K562 (cell line): ENCODE data around the gene UTS2R. TPM values are rescaled to one million over a fixed set of nuclear protein-coding genes. Genes with fewer than 3 reads are reported as not detected.

Experiments used
- BRCA1 ChIP-seq, 2 experiments: fragments of 450-650 bp in 1 of 2; sonication (generic) in 1 of 2; formaldehyde crosslinking in 1 of 2; IDR thresholded peaks; 2 replicates each; pipeline versions ENCODE4 v1.5.0 to v1.6.1; 2017 to 2020; ENCODE audit warnings: mild to moderate bottlenecking in 1 of 2, missing genetic modification reagents in 1 of 2
- CTBP1 ChIP-seq: fragments of 450-650 bp; IDR thresholded peaks from 2 replicates; pipeline ENCODE4 v1.6.1; 2016; ENCODE audit warnings: borderline replicate concordance
- FUS ChIP-seq: fragments of 200-400 bp; formaldehyde crosslinking; optimal IDR thresholded peaks from 2 replicates; pipeline ENCODE3; 2017; ENCODE audit warnings: low read depth, low read length
- HDAC2 ChIP-seq: fragments of 450-650 bp; IDR thresholded peaks from 2 replicates; pipeline ENCODE4 v1.6.1; 2016; ENCODE audit warnings: mild to moderate bottlenecking
- KDM4B ChIP-seq, 2 experiments: fragments of 450-650 bp in 1 of 2; sonication (generic) in 1 of 2; IDR thresholded peaks; 2 replicates each; pipeline ENCODE4 v1.6.1; 2016 to 2017; ENCODE audit warnings: borderline replicate concordance in 2 of 2, antibody characterized with exemption in 1 of 2, low read depth in 1 of 2, mild to moderate bottlenecking in 1 of 2
- LCOR ChIP-seq: sonication (generic); formaldehyde crosslinking; IDR thresholded peaks from 2 replicates; pipeline ENCODE4 v1.8.0; 2022; ENCODE audit warnings: mild to moderate bottlenecking, missing genetic modification reagents
- MAFK ChIP-seq: IDR thresholded peaks from 2 replicates; pipeline ENCODE4 v1.6.1; 2011; ENCODE audit warnings: low read length, improper control_type of control experiment
- MBD2 ChIP-seq: sonication (generic); IDR thresholded peaks from 2 replicates; pipeline ENCODE4 v1.6.1; 2016; ENCODE audit warnings: low read depth, borderline replicate concordance
- MCM3 ChIP-seq: fragments of 450-650 bp; IDR thresholded peaks from 2 replicates; pipeline ENCODE4 v1.6.1; 2016
- POLR2AphosphoS2 ChIP-seq: IDR thresholded peaks from 2 replicates; pipeline ENCODE4 v1.6.1; 2012; ENCODE audit warnings: low read length, improper control_type of control experiment
- PREB ChIP-seq: sonication (generic); formaldehyde crosslinking; IDR thresholded peaks from 2 replicates; pipeline ENCODE4 v1.8.1; 2023; ENCODE audit warnings: mild to moderate bottlenecking, missing genetic modification reagents
- SAP30 ChIP-seq: fragments of 200-600 bp; sonication (generic); IDR thresholded peaks from 2 replicates; pipeline ENCODE4 v1.6.1; 2012; ENCODE audit warnings: borderline replicate concordance, low read depth, mild to moderate bottlenecking, moderate library complexity, low read length, control low read depth, inconsistent platforms; ENCODE audit not compliant: insufficient read depth, poor library complexity, severe bottlenecking
- SRF ChIP-seq, 2 experiments: fragments of 250-450, 450-650 bp in 1 of 2; sonication (Bioruptor Pico) in 1 of 2; sonication (generic) in 1 of 2; formaldehyde crosslinking; IDR thresholded peaks; 2 replicates each; pipeline versions ENCODE4 v1.5.0 to v1.5.1; 2020 to 2022; ENCODE audit warnings: mild to moderate bottlenecking in 1 of 2, missing genetic modification reagents in 1 of 2
- TCF7 ChIP-seq: sonication (generic); IDR thresholded peaks from 2 replicates; pipeline ENCODE4 v1.6.1; 2016; ENCODE audit warnings: antibody characterized with exemption, borderline replicate concordance
- TGIF2 ChIP-seq: sonication (generic); formaldehyde crosslinking; IDR thresholded peaks from 2 replicates; pipeline ENCODE4 v1.8.1; 2022; ENCODE audit warnings: mild to moderate bottlenecking, missing genetic modification reagents, moderate library complexity
- TSHZ1 ChIP-seq: fragments of 250-450 bp; sonication (Bioruptor Pico); IDR thresholded peaks from 2 replicates; pipeline ENCODE4 v1.4.0; 2020; ENCODE audit warnings: mild to moderate bottlenecking, moderate library complexity
- polyA plus RNA-seq, 8 experiments: library from polyadenylated mRNA; depleted of rRNA in 4 of 8; stranded (reverse) in 5 of 8; unstranded in 3 of 8; fragments of >200 nt; fragmentation: Nextera tagmentation in 2 of 8; fragmentation: Illumina TruSeq in 1 of 8; extraction: Ambion mirVana in 2 of 8; extraction: Trizol in 1 of 8; gene quantifications; 2 replicates each; pipeline versions ENCODE4 v1.2.1 to v1.2.3, GENCODE V29; 2011 to 2014; ENCODE audit warnings: inconsistent platforms in 1 of 8, missing spikeins in 1 of 8
- total RNA-seq, 7 experiments: library from RNA; depleted of rRNA in 6 of 7; stranded (reverse); fragments of >200 nt in 6 of 7; fragmentation: Illumina TruSeq in 2 of 7; extraction: Trizol in 2 of 7; gene quantifications; 2 replicates each; pipeline versions ENCODE4 v1.2.1 to v1.2.3, GENCODE V29; 2011 to 2021; ENCODE audit warnings: low replicate concordance in 1 of 7
- TF ChIP-seq, protein P1 (sequence below): fragments of 150-350 bp; IDR thresholded peaks from 2 replicates; pipeline ENCODE4 v1.6.1; 2014; ENCODE audit warnings: low read depth, mild to moderate bottlenecking, low read length, borderline replicate concordance
- TF ChIP-seq, protein P2 (sequence below): fragments of 450-650 bp; conservative IDR thresholded peaks from 2 replicates; pipeline ENCODE4 v1.6.1; 2016; ENCODE audit warnings: missing genetic modification characterization, low read depth, mild to moderate bottlenecking, missing compliant biosample characterization, moderate library complexity

UTS2R gene
- total and polyA plus RNA-seq, 9 of the 15 experiments (the other 6 are each of a cell fraction or from before 2014, with no cell fraction given) = 0.22 TPM; not detected in 8

- TF ChIP-seq TSHZ1 (no peak), MBD2 (0 out of 2 replicates have a peak, but pooled peaks have one; percentile 48), SAP30 (peak; percentile 45), TGIF2 (no peak), MAFK (no peak), PREB (CRISPR knock-in tag) (no peak), CTBP1 (peak; percentile 63; the same call in 1 of the 2 replicates), POLR2AphosphoS2 (no peak), TCF7 (no peak), FUS (no peak), LCOR (CRISPR knock-in tag) (no peak), KDM4B (IDR thresholded peaks at IDR 0.05; ENCODE audit: borderline replicate concordance in 2 of 2, low read depth in 1 of 2) (no peak), MCM3 (no peak), BRCA1 (IDR thresholded peaks at IDR 0.05) (no peak), BRCA1 (CRISPR knock-in tag; IDR thresholded peaks at IDR 0.05) (no peak), HDAC2 (peak; percentile 62; the same call in 1 of the 2 replicates), SRF (CRISPR knock-in tag; IDR thresholded peaks at IDR 0.05) (peak; percentile 82 to 99)
- TF ChIP-seq, protein P1, sequence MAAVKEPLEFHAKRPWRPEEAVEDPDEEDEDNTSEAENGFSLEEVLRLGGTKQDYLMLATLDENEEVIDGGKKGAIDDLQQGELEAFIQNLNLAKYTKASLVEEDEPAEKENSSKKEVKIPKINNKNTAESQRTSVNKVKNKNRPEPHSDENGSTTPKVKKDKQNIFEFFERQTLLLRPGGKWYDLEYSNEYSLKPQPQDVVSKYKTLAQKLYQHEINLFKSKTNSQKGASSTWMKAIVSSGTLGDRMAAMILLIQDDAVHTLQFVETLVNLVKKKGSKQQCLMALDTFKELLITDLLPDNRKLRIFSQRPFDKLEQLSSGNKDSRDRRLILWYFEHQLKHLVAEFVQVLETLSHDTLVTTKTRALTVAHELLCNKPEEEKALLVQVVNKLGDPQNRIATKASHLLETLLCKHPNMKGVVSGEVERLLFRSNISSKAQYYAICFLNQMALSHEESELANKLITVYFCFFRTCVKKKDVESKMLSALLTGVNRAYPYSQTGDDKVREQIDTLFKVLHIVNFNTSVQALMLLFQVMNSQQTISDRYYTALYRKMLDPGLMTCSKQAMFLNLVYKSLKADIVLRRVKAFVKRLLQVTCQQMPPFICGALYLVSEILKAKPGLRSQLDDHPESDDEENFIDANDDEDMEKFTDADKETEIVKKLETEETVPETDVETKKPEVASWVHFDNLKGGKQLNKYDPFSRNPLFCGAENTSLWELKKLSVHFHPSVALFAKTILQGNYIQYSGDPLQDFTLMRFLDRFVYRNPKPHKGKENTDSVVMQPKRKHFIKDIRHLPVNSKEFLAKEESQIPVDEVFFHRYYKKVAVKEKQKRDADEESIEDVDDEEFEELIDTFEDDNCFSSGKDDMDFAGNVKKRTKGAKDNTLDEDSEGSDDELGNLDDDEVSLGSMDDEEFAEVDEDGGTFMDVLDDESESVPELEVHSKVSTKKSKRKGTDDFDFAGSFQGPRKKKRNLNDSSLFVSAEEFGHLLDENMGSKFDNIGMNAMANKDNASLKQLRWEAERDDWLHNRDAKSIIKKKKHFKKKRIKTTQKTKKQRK = no peak
- TF ChIP-seq, protein P2, sequence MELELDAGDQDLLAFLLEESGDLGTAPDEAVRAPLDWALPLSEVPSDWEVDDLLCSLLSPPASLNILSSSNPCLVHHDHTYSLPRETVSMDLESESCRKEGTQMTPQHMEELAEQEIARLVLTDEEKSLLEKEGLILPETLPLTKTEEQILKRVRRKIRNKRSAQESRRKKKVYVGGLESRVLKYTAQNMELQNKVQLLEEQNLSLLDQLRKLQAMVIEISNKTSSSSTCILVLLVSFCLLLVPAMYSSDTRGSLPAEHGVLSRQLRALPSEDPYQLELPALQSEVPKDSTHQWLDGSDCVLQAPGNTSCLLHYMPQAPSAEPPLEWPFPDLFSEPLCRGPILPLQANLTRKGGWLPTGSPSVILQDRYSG (tag) = peak; percentile 52; the same call in 1 of the 2 replicates
Observed at GRCh38 chr17:82338858-82339633, 32.5 kb upstream of the UTS2R start (continued).
